Activated CD8-positive, alpha-beta memory T cell treated with anti-CD3 and anti-CD28 coated beads, Interleukin-2, amount 50 U/mL, for 24 hours (primary cell): ENCODE results near the gene TBCD.
A peak's percentile ranks its signal among the peaks of the same experiment; 100 is the strongest.

Experiments used
- DNase-seq: peaks from one replicate; pipeline ENCODE4 v3.0.0-alpha.2; 2020; ENCODE audit errors: extremely low read depth

The TBCD gene

GRCh38 chr17:82751571-82752370, at the start of gene TBCD:
Gene TBCD, plus strand, starts transcription at chr17:82752065. Its CDS starts 129 bp downstream, at chr17:82752194.
- DNase-seq: peak; percentile 54

- DNase-seq: no peak
Observed at GRCh38 chr17:82702231-82702927, 49.5 kb upstream of the TBCD start.

GRCh38 chr17:82703036-82703745, 48.7 kb upstream of the TBCD start:
- DNase-seq: no peak

- no peak for DNase-seq
Observed at GRCh38 chr17:82703935-82704865, 47.7 kb upstream of the TBCD start.

GRCh38 chr17:82704886-82705285, 47.0 kb upstream of the TBCD start:
- DNase-seq: no peak

- DNase-seq: no peak
Observed at GRCh38 chr17:82705756-82706155, 46.1 kb upstream of the TBCD start.

- DNase-seq: no peak
Observed at GRCh38 chr17:82709024-82709675, 42.7 kb upstream of the TBCD start.

- no peak for DNase-seq
Observed at GRCh38 chr17:82709676-82710498, 42.0 kb upstream of the TBCD start.

GRCh38 chr17:82710499-82711232, 41.2 kb upstream of the TBCD start:
- no peak for DNase-seq

GRCh38 chr17:82713071-82713723, 38.7 kb upstream of the TBCD start:
- DNase-seq: no peak

GRCh38 chr17:82716203-82717010, 35.5 kb upstream of the TBCD start, which contains the start of gene FN3KRP:
Gene FN3KRP, plus strand, starts transcription at chr17:82716706. Its CDS starts 50 bp downstream, at chr17:82716756.
- DNase-seq: peak; percentile 78

GRCh38 chr17:82718986-82719685, 32.7 kb upstream of the TBCD start:
- DNase-seq: no peak

- DNase-seq: no peak
Observed at GRCh38 chr17:82720204-82720603, 31.7 kb upstream of the TBCD start.

GRCh38 chr17:82722341-82723013, 29.4 kb upstream of the TBCD start:
- no peak for DNase-seq

- DNase-seq: no peak
Observed at GRCh38 chr17:82723169-82723807, 28.6 kb upstream of the TBCD start.

- DNase-seq: no peak
Observed at GRCh38 chr17:82726427-82726826, 25.4 kb upstream of the TBCD start.
